Bronchial epithelial cell (primary cell): ENCODE results near the gene DENND6B. TPM values are rescaled to one million over a fixed set of nuclear protein-coding genes. Genes with fewer than 3 reads are reported as not detected.

Source experiments
- DNase-seq: peaks from one replicate; pipeline ENCODE4 v3.0.0-alpha.2; 2010; ENCODE audit warnings: low read depth
- FAIRE-seq: peaks from 2 replicates; lab custom pipeline; 2011; peaks lifted over from hg19 to GRCh38; lab: Jason Lieb, UNC
- H3K27me3 ChIP-seq: 2 replicates; pipeline ENCODE4 v1.5.1; 2011; ENCODE audit warnings: low read length; ENCODE audit not compliant: control insufficient read depth, insufficient read depth
- H3K36me3 ChIP-seq: 2 replicates; pipeline ENCODE4 v1.5.1; 2011; ENCODE audit warnings: low read length; ENCODE audit not compliant: control insufficient read depth, insufficient read depth
- H3K4me3 ChIP-seq: 2 replicates; pipeline ENCODE4 v1.5.1; 2011; ENCODE audit warnings: mild to moderate bottlenecking, low read depth, low read length, control low read depth
- CTCF ChIP-seq: IDR thresholded peaks from 2 replicates; pipeline ENCODE4 v1.5.1; 2011; ENCODE audit warnings: mild to moderate bottlenecking, moderate library complexity, low read length, control low read depth, inconsistent platforms; ENCODE audit not compliant: insufficient read depth, severe bottlenecking
- total RNA-seq: library from RNA; depleted of rRNA; stranded (reverse); fragments of >200 nt; gene quantifications from 2 replicates; pipeline ENCODE4 v1.2.1, GENCODE V29; 2014

Gene DENND6B
- total RNA-seq, 1 donor from 2014 or later: 1.1 TPM

DNA sequence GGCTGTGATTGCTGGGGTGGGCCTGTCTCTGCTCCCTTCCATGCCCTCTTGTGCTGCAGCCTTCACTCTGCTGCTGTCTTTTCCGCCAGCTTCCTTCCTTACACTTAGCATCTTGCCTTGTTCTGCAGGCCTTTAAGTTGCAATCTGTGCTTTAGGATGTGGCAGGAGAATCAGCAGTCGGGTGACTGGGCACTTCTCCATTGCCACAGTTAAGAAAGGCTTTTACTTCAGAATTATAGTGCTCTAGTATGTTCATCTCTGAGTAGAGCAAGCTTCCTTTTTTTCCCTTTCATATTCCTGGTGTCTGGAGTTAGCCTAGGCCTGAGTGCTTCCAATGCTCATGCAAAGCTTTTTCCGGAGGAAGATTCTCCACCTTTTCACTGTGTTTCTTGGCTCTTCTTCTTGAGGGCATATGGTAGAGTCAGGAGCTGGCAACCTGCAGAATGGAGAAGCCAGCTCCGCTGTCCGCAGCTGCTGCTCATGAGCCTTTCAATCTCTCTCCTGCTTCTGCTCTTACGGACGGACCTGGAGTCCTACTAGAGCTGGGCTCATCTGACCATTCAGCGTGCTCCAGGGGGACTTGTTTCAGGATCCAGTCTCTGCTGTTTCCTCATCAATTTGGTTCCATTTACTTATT is 36.5 kb upstream of the DENND6B start:
- no peaks in the 10 kb centered on the region for H3K27me3 ChIP-seq
- H3K36me3 ChIP-seq: peaks cover 5% of the 10 kb centered on the region
- H3K4me3 ChIP-seq: no peak overlapping the region
- no peak for TF ChIP-seq CTCF
- FAIRE-seq (no peak), DNase-seq (no peak)

GRCh38 chr22:50361688-50362087 is 34.9 kb upstream of the DENND6B start:
- TF ChIP-seq CTCF: no peak
- FAIRE-seq (no peak), DNase-seq (no peak)
- Histone ChIP-seq H3K36me3 (peaks cover 4% of the 10 kb centered on the region), H3K27me3 (no peaks in the 10 kb centered on the region), H3K4me3 (no peak overlapping the region)

DNA sequence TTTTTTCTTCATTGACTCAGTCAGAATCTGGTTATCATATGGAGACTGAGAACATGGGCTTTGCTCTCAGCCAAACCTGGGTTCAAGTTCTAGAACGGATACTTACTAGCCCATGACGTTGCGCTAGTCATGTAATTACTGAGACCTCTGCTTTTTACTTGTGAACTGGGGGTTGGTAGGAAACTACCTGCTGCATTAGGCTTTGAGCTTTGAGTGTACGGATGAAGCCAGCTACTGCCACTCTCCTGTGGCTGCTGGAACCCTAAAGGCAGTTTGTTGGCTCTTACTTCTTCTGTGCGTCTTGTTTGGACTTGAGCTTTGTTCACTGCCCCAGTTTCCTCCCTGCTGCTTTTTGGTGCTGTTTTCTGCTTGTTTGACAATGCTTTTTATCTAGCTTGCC is 34.4 kb upstream of the DENND6B start:
- no peak for TF ChIP-seq CTCF
- DNase-seq: no peak
- Histone ChIP-seq H3K27me3 (no peaks in the 10 kb centered on the region), H3K4me3 (no peak overlapping the region), H3K36me3 (peaks cover 4% of the 10 kb centered on the region)
- no peak for FAIRE-seq

DNA sequence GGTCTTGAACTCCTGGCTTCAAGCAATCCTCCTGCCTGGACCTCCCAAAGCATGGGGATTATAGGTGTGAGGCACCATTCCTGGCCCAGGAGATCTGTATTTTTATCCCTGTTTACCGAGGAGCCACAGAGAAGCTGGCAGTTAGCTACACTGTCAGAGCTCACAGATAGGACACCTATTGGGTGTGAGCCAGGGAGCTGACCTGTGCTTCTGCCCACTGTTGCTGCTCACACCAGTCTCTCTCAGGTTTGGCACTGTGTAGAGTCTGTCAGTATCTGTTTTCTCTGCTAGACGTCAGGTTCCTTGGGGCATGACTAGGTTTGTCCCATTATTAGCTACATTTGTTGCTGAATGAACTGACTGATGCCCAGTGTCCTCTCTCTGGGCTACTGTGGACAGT is 33.8 kb upstream of the DENND6B start:
- TF ChIP-seq CTCF: no peak
- no peak for FAIRE-seq

GRCh38 chr22:50357756-50358155 is 30.9 kb upstream of the DENND6B start:
- Histone ChIP-seq H3K27me3 (no peaks in the 10 kb centered on the region), H3K36me3 (peaks cover 4% of the 10 kb centered on the region), H3K4me3 (no peak overlapping the region)
- no peak for DNase-seq
- no peak for FAIRE-seq
- no peak for TF ChIP-seq CTCF

More for the DNA sequence above, 33.8 kb upstream of the DENND6B start:
- DNase-seq: no peak
- H3K4me3 ChIP-seq: no peak overlapping the region
- no peaks in the 10 kb centered on the region for H3K27me3 ChIP-seq
- H3K36me3 ChIP-seq: peaks cover 4% of the 10 kb centered on the region

DNA sequence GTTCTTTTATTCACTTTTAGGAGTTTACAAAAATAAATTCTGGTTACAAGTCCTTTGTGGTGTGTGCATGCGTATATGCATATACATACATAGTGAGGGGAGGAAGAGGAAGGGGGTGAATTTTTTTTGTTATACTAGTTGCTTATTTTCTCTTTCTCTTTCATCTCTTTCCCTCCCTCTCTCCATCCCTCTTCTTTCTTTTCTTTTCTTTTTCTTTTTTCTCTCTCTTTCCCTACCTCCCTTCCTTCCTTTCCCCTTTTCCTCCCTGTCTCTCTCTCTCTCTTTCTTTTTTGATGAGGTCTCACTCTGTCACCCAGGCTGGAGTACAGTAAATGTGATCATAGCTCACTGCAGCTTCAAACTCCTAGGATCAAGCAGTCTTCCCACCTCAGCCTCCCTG is 30.4 kb upstream of the DENND6B start:
- DNase-seq: no peak
- TF ChIP-seq CTCF: no peak
- FAIRE-seq: no peak
- peaks cover 4% of the 10 kb centered on the region for H3K36me3 ChIP-seq
- H3K4me3 ChIP-seq: no peak overlapping the region
- no peaks in the 10 kb centered on the region for H3K27me3 ChIP-seq
